Activated T-cell treated with anti-CD3 and anti-CD28 coated beads, Interleukin-2, amount 50 U/mL, for 4 hours (primary cell): Measurements from ENCODE around the gene DPYD. TPM values are rescaled to one million over a fixed set of nuclear protein-coding genes. Genes with fewer than 3 reads are reported as not detected.

Experiments
- ATAC-seq, 2 donors: fragments of 200-7000 bp; cut with Tn5 transposase; one replicate each; pipeline ENCODE4 v1.10.0; 2021
- DNase-seq: peaks from one replicate; pipeline ENCODE4 v3.0.0-alpha.2; 2020
- H3K27me3 Mint-ChIP-seq: one replicate; pipeline ENCODE4 v1.8.0; 2021; ENCODE audit warnings: low read depth, mixed read lengths
- H3K36me3 Mint-ChIP-seq: one replicate; pipeline ENCODE4 v1.8.0; 2022; ENCODE audit warnings: mixed read lengths; ENCODE audit not compliant: insufficient read depth
- H3K4me1 Mint-ChIP-seq: one replicate; pipeline ENCODE4 v1.8.0; 2021; ENCODE audit warnings: low read depth, mixed read lengths
- H3K4me3 Mint-ChIP-seq: one replicate; pipeline ENCODE4 v1.8.0; 2021; ENCODE audit warnings: mild to moderate bottlenecking, moderate library complexity, mixed read lengths
- H3K9me3 Mint-ChIP-seq: one replicate; pipeline ENCODE4 v1.8.0; 2021; ENCODE audit warnings: mixed read lengths
- total RNA-seq, 3 donors: library from RNA; stranded (reverse); gene quantifications; one replicate each; pipeline ENCODE4 v1.2.1, GENCODE V29; 2021

Gene DPYD
- total RNA-seq, 3 donors from 2014 or later: 2.1 to 3.5 (median 2.8) TPM

GRCh38 chr1:97168056-97168455, 752.8 kb downstream of the DPYD start:
- DNase-seq: no peak
- no peak for ATAC-seq
- Mint-ChIP-seq H3K9me3 (peaks cover 19% of the 10 kb centered on the region), H3K4me3 (no peak overlapping the region), H3K4me1 (peaks cover 3% of the 10 kb centered on the region), H3K27me3 (no peaks in the 10 kb centered on the region), H3K36me3 (peaks cover 35% of the 10 kb centered on the region)

- H3K36me3 Mint-ChIP-seq: peaks cover 32% of the 10 kb centered on the region
- H3K27me3 Mint-ChIP-seq: no peaks in the 10 kb centered on the region
- DNase-seq (no peak), ATAC-seq (no peak)
- peaks cover 19% of the 10 kb centered on the region for H3K9me3 Mint-ChIP-seq
- peaks cover 3% of the 10 kb centered on the region for H3K4me1 Mint-ChIP-seq
- H3K4me3 Mint-ChIP-seq: no peak overlapping the region
These were observed 753.6 kb downstream of the DPYD start for GRCh38 chr1:97167246-97167645.

GRCh38 chr1:97166626-97167025, 754.2 kb downstream of the DPYD start:
- no peaks in the 10 kb centered on the region for H3K27me3 Mint-ChIP-seq
- H3K9me3 Mint-ChIP-seq: peaks cover 19% of the 10 kb centered on the region
- no peak overlapping the region for H3K4me3 Mint-ChIP-seq
- ATAC-seq (no peak), DNase-seq (no peak)
- peaks cover 3% of the 10 kb centered on the region for H3K4me1 Mint-ChIP-seq
- peaks cover 28% of the 10 kb centered on the region for H3K36me3 Mint-ChIP-seq

GRCh38 chr1:97164276-97164639, 756.6 kb downstream of the DPYD start:
- ATAC-seq (no peak), DNase-seq (no peak)
- no peaks in the 10 kb centered on the region for H3K27me3 Mint-ChIP-seq
- peaks cover 26% of the 10 kb centered on the region for H3K36me3 Mint-ChIP-seq
- no peak overlapping the region for H3K4me3 Mint-ChIP-seq
- peaks cover 19% of the 10 kb centered on the region for H3K9me3 Mint-ChIP-seq
- H3K4me1 Mint-ChIP-seq: peaks cover 3% of the 10 kb centered on the region

GRCh38 chr1:97163591-97164275, 757.1 kb downstream of the DPYD start:
- Mint-ChIP-seq H3K36me3 (peaks cover 26% of the 10 kb centered on the region), H3K9me3 (peaks cover 19% of the 10 kb centered on the region), H3K4me1 (peaks cover 3% of the 10 kb centered on the region), H3K4me3 (no peak overlapping the region), H3K27me3 (no peaks in the 10 kb centered on the region)
- ATAC-seq (no peak), DNase-seq (no peak)

GRCh38 chr1:97160818-97161217, 760.0 kb downstream of the DPYD start:
- Mint-ChIP-seq H3K36me3 (peaks cover 28% of the 10 kb centered on the region), H3K27me3 (no peaks in the 10 kb centered on the region), H3K4me3 (no peak overlapping the region), H3K4me1 (peaks cover 3% of the 10 kb centered on the region), H3K9me3 (peaks cover 18% of the 10 kb centered on the region)
- DNase-seq: no peak
- no peak for ATAC-seq

- Mint-ChIP-seq H3K4me3 (no peak overlapping the region), H3K36me3 (peaks cover 29% of the 10 kb centered on the region), H3K4me1 (peaks cover under 1% of the 10 kb centered on the region), H3K27me3 (no peaks in the 10 kb centered on the region), H3K9me3 (peaks cover 15% of the 10 kb centered on the region)
- ATAC-seq: no peak
- no peak for DNase-seq
These were observed 761.5 kb downstream of the DPYD start for GRCh38 chr1:97159342-97159741.

GRCh38 chr1:97158691-97159096, 762.1 kb downstream of the DPYD start:
- Mint-ChIP-seq H3K36me3 (peaks cover 28% of the 10 kb centered on the region), H3K9me3 (peaks cover 8% of the 10 kb centered on the region), H3K27me3 (no peaks in the 10 kb centered on the region), H3K4me3 (no peak overlapping the region), H3K4me1 (no peaks in the 10 kb centered on the region)
- DNase-seq (no peak), ATAC-seq (no peak)

GRCh38 chr1:97157991-97158390, 762.8 kb downstream of the DPYD start:
- ATAC-seq (no peak), DNase-seq (no peak)
- Mint-ChIP-seq H3K27me3 (no peaks in the 10 kb centered on the region), H3K4me3 (no peak overlapping the region), H3K9me3 (peaks cover 3% of the 10 kb centered on the region), H3K36me3 (peaks cover 29% of the 10 kb centered on the region), H3K4me1 (no peaks in the 10 kb centered on the region)

GRCh38 chr1:97151651-97152050, 769.2 kb downstream of the DPYD start:
- Mint-ChIP-seq H3K36me3 (peaks cover 32% of the 10 kb centered on the region), H3K4me3 (no peak overlapping the region), H3K9me3 (no peaks in the 10 kb centered on the region), H3K4me1 (no peaks in the 10 kb centered on the region), H3K27me3 (no peaks in the 10 kb centered on the region)
- no peak for DNase-seq
- no peak for ATAC-seq

- peaks cover 2% of the 10 kb centered on the region for H3K4me1 Mint-ChIP-seq
- no peak for DNase-seq
- ATAC-seq: no peak
- peaks cover 12% of the 10 kb centered on the region for H3K36me3 Mint-ChIP-seq
- H3K27me3 Mint-ChIP-seq: no peaks in the 10 kb centered on the region
- H3K4me3 Mint-ChIP-seq: no peak overlapping the region
- no peaks in the 10 kb centered on the region for H3K9me3 Mint-ChIP-seq
These were observed 775.4 kb downstream of the DPYD start for GRCh38 chr1:97145321-97145956.

GRCh38 chr1:97144527-97144926, 776.3 kb downstream of the DPYD start:
- Mint-ChIP-seq H3K36me3 (peaks cover 9% of the 10 kb centered on the region), H3K4me3 (no peak overlapping the region), H3K27me3 (no peaks in the 10 kb centered on the region), H3K9me3 (no peaks in the 10 kb centered on the region), H3K4me1 (peaks cover 2% of the 10 kb centered on the region)
- DNase-seq (no peak), ATAC-seq (no peak)

GRCh38 chr1:97143236-97143882, 777.5 kb downstream of the DPYD start:
- Mint-ChIP-seq H3K4me3 (no peak overlapping the region), H3K27me3 (no peaks in the 10 kb centered on the region), H3K36me3 (peaks cover 6% of the 10 kb centered on the region), H3K9me3 (no peaks in the 10 kb centered on the region), H3K4me1 (peaks cover 5% of the 10 kb centered on the region)
- ATAC-seq (no peak), DNase-seq (no peak)

GRCh38 chr1:97140611-97141010, 780.2 kb downstream of the DPYD start:
- peaks cover 7% of the 10 kb centered on the region for H3K4me1 Mint-ChIP-seq
- H3K36me3 Mint-ChIP-seq: peaks cover 4% of the 10 kb centered on the region
- ATAC-seq (no peak), DNase-seq (no peak)
- no peaks in the 10 kb centered on the region for H3K27me3 Mint-ChIP-seq
- H3K9me3 Mint-ChIP-seq: no peaks in the 10 kb centered on the region
- no peak overlapping the region for H3K4me3 Mint-ChIP-seq

- no peak overlapping the region for H3K4me3 Mint-ChIP-seq
- H3K9me3 Mint-ChIP-seq: no peaks in the 10 kb centered on the region
- no peaks in the 10 kb centered on the region for H3K27me3 Mint-ChIP-seq
- peaks cover 4% of the 10 kb centered on the region for H3K36me3 Mint-ChIP-seq
- peaks cover 7% of the 10 kb centered on the region for H3K4me1 Mint-ChIP-seq
- ATAC-seq: no peak
- no peak for DNase-seq
These were observed 781.3 kb downstream of the DPYD start for GRCh38 chr1:97139512-97139911.
